Smooth muscle cell (in vitro differentiated cells): ENCODE measurements around the gene ZEB2. TPM values are rescaled to one million over a fixed set of nuclear protein-coding genes. Genes with fewer than 3 reads are reported as not detected.

Source experiments
- DNase-seq: peaks from one replicate; lab custom pipeline; 2025; ENCODE audit not compliant: unreplicated experiment; lab: John Stamatoyannopoulos, UW
- H2AFZ ChIP-seq: fragments of 200-600 bp; sonication (generic); 2 replicates; pipeline ENCODE4 v1.6.0; 2016; ENCODE audit warnings: antibody characterized with exemption, low read depth, mild to moderate bottlenecking
- H3F3A ChIP-seq: fragments of 200-600 bp; sonication (generic); 2 replicates; pipeline ENCODE4 v1.6.0; 2017; ENCODE audit warnings: antibody characterized with exemption, low read depth
- H3K27ac ChIP-seq: fragments of 200-600 bp; sonication (generic); 2 replicates; pipeline ENCODE4 v1.5.1; 2016; ENCODE audit warnings: low read depth, mild to moderate bottlenecking
- H3K27me3 ChIP-seq: fragments of 200-600 bp; sonication (generic); 2 replicates; pipeline ENCODE4 v1.6.1; 2016; ENCODE audit warnings: low read depth, mild to moderate bottlenecking
- H3K36me3 ChIP-seq: fragments of 200-600 bp; sonication (generic); 2 replicates; pipeline ENCODE4 v1.5.1; 2016; ENCODE audit warnings: low read depth
- H3K4me1 ChIP-seq: fragments of 200-600 bp; sonication (generic); 2 replicates; pipeline ENCODE4 v1.5.1; 2016; ENCODE audit warnings: low read depth
- H3K4me2 ChIP-seq: fragments of 200-600 bp; sonication (generic); 2 replicates; pipeline ENCODE4 v1.6.0; 2016; ENCODE audit warnings: mild to moderate bottlenecking
- H3K4me3 ChIP-seq: fragments of 200-600 bp; sonication (generic); 2 replicates; pipeline ENCODE4 v1.5.1; 2016; ENCODE audit warnings: mild to moderate bottlenecking
- H3K79me2 ChIP-seq: fragments of 200-600 bp; sonication (generic); 2 replicates; pipeline ENCODE4 v1.6.0; 2016; ENCODE audit warnings: low read depth, mild to moderate bottlenecking
- H3K9ac ChIP-seq: fragments of 200-600 bp; sonication (generic); 2 replicates; pipeline ENCODE4 v1.6.0; 2016; ENCODE audit warnings: low read depth
- H3K9me3 ChIP-seq: fragments of 200-600 bp; sonication (generic); replicated peaks from 2 replicates; pipeline ENCODE4 v1.5.1; 2016; ENCODE audit warnings: low read depth
- H4K20me1 ChIP-seq: fragments of 200-600 bp; sonication (generic); 2 replicates; pipeline ENCODE4 v1.6.0; 2016; ENCODE audit warnings: low read depth
- WGBS: methylation state at CpG from one replicate; pipeline ENCODE4 v1.1.7; 2016; ENCODE audit warnings: low lambda C conversion rate; 5-methylcytosine and 5-hydroxymethylcytosine counted together
- polyA plus RNA-seq: library from polyadenylated mRNA; unstranded; fragments of >200 nt; fragmentation: Nextera tagmentation; extraction: Ambion mirVana; gene quantifications from 2 replicates; pipeline ENCODE4 v1.2.1, GENCODE V29; 2016
- total RNA-seq: library from RNA; depleted of rRNA; stranded (reverse); fragments of >200 nt; gene quantifications from 2 replicates; pipeline ENCODE4 v1.2.3, GENCODE V29; 2014
- TF ChIP-seq, protein P1 (sequence below): fragments of 200-600 bp; sonication (generic); IDR thresholded peaks from 2 replicates; pipeline ENCODE4 v1.5.1; 2017; ENCODE audit warnings: borderline replicate concordance, mild to moderate bottlenecking, antibody characterized with exemption; ENCODE audit not compliant: insufficient read depth, poor library complexity, severe bottlenecking

ZEB2 gene
- total and polyA plus RNA-seq, 2 experiments from 2014 or later, result 67.5 to 148 TPM

DNA sequence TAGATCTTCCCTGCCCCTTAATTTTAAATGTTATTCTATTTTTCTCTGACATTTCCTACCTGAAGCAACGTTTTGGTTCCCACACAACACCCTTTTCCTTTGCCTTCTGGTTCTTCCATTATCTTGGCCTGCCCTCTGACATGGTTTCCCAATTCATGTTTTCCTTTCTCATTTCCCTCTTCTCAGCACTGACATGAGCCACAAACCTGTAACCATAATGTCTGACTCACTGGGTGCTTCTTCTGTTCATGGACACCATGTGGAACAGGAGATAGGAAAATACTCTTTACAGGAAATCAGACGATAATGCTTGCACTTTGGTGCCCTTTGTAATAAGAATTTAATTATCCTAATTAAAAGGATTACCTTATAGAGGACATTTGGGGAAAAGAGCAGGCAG lies 142.0 kb downstream of the ZEB2 start:
- Histone ChIP-seq H3K27ac (peak overlapping the region; percentile 1), H3K9ac (no peak overlapping the region), H3K4me3 (no peak overlapping the region), H3K36me3 (no peaks in the 10 kb centered on the region), H2AFZ (no peak overlapping the region), H3K27me3 (no peaks in the 10 kb centered on the region), H3K79me2 (no peaks in the 10 kb centered on the region), H3F3A (peaks cover 3% of the 10 kb centered on the region), H3K4me2 (peak overlapping the region; percentile 43), H3K4me1 (no peaks in the 10 kb centered on the region), H4K20me1 (no peaks in the 10 kb centered on the region), H3K9me3 (no peaks in the 10 kb centered on the region)
- TF ChIP-seq, protein P1, sequence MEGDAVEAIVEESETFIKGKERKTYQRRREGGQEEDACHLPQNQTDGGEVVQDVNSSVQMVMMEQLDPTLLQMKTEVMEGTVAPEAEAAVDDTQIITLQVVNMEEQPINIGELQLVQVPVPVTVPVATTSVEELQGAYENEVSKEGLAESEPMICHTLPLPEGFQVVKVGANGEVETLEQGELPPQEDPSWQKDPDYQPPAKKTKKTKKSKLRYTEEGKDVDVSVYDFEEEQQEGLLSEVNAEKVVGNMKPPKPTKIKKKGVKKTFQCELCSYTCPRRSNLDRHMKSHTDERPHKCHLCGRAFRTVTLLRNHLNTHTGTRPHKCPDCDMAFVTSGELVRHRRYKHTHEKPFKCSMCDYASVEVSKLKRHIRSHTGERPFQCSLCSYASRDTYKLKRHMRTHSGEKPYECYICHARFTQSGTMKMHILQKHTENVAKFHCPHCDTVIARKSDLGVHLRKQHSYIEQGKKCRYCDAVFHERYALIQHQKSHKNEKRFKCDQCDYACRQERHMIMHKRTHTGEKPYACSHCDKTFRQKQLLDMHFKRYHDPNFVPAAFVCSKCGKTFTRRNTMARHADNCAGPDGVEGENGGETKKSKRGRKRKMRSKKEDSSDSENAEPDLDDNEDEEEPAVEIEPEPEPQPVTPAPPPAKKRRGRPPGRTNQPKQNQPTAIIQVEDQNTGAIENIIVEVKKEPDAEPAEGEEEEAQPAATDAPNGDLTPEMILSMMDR, result no peak
- DNase-seq, result no peak
- WGBS, result 73% methylated on average over 2 of the region's 2 CpGs

DNA sequence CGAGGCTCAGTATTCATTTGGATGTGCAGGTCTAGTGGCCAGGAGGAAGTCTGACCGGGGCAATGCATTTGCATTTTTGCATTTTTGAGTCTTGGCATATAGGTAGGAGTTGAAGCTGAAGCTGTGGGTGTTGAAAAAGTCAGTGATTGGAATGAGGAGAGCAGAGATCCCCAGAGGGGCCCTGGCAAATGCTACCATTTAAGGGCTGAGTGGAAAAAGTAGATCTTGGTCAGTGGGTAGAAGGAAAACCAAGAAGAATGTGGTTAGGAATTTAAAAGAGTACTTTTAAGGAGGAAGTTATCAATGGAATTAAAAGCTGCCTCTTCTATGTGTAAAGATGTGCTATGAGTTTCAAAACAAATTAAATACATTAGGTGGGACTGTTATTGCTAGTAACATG lies 143.0 kb downstream of the ZEB2 start:
- no peak overlapping the region for H3K9ac ChIP-seq
- no peak overlapping the region for H3K4me3 ChIP-seq
- no peaks in the 10 kb centered on the region for H4K20me1 ChIP-seq
- peak overlapping the region; percentile 43 for H3K4me2 ChIP-seq
- H3K27me3 ChIP-seq, result no peaks in the 10 kb centered on the region
- H3K79me2 ChIP-seq, result no peaks in the 10 kb centered on the region
- no peaks in the 10 kb centered on the region for H3K36me3 ChIP-seq
- H3F3A ChIP-seq, result peaks cover 3% of the 10 kb centered on the region
- no peak for DNase-seq
- no peaks in the 10 kb centered on the region for H3K9me3 ChIP-seq
- 79% methylated on average over 2 of the region's 2 CpGs for WGBS
- peaks cover 6% of the 10 kb centered on the region for H3K4me1 ChIP-seq
- TF ChIP-seq, protein P1, result no peak
- no peak overlapping the region for H2AFZ ChIP-seq
- peak overlapping the region; percentile 1 for H3K27ac ChIP-seq

DNA sequence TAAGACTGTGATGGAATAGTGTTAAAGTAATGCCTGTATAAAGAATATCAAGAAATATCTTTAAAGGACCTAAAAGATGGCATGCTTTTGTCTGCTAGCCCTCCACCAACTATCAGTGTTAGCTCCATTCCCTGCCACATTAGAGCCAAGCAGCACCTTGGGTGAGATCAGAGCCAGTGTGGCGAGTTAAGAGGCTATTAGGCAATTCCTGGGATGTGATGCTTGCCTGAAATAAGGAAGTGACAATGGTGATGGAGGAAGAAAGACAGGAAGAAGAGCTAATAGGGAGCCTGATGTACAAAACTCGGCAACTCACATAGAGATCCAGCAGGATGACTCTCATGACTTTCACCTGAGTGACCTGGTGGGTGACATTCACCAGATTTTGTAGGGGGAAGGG lies 143.5 kb downstream of the ZEB2 start:
- peaks cover 10% of the 10 kb centered on the region for H3K4me1 ChIP-seq
- peaks cover 3% of the 10 kb centered on the region for H3F3A ChIP-seq
- H3K4me2 ChIP-seq, result peak overlapping the region; percentile 43
- no peak for DNase-seq
- no peak overlapping the region for H3K4me3 ChIP-seq
- H3K27ac ChIP-seq, result peak overlapping the region; percentile 1
- H2AFZ ChIP-seq, result no peak overlapping the region
- no peaks in the 10 kb centered on the region for H3K27me3 ChIP-seq
- H3K36me3 ChIP-seq, result no peaks in the 10 kb centered on the region
- WGBS, result 93% methylated on average over 2 of the region's 2 CpGs
- no peaks in the 10 kb centered on the region for H3K79me2 ChIP-seq
- TF ChIP-seq, protein P1, result no peak
- H4K20me1 ChIP-seq, result no peaks in the 10 kb centered on the region
- no peak overlapping the region for H3K9ac ChIP-seq
- no peaks in the 10 kb centered on the region for H3K9me3 ChIP-seq

DNA sequence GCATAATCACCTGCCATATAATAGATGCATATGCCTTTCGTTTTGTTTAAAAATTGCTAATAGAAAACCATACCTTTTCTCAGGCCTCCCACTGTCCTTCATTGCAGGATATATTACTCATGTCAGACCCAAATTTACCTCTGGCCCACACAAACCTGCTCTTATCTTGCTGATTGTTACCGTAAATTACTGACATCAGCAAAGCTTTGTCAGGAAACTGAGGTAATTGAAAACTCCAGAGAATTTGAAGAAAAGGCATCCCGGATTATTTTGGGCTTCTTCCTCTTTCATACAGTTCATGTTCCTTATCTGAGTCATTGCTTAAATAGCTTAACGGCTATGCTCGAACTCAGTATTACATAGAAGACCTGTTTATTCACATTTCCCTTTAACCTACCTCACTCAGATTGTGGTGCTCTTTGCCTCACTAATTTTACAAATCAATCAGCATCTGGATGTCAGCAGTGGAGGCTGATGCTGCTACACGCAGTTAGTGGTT lies 145.7 kb downstream of the ZEB2 start:
- TF ChIP-seq, protein P1, result no peak
- no peaks in the 10 kb centered on the region for H3K36me3 ChIP-seq
- peaks cover 3% of the 10 kb centered on the region for H3F3A ChIP-seq
- 33% methylated on average over 6 of the region's 6 CpGs for WGBS
- H3K9ac ChIP-seq, result no peak overlapping the region
- no peak overlapping the region for H2AFZ ChIP-seq
- no peaks in the 10 kb centered on the region for H3K9me3 ChIP-seq
- peak overlapping the region; percentile 71 for H3K27ac ChIP-seq
- H3K79me2 ChIP-seq, result no peaks in the 10 kb centered on the region
- H3K4me2 ChIP-seq, result peak overlapping the region; percentile 53
- H3K4me1 ChIP-seq, result peaks cover 13% of the 10 kb centered on the region
- no peak overlapping the region for H3K4me3 ChIP-seq
- no peaks in the 10 kb centered on the region for H3K27me3 ChIP-seq
- DNase-seq, result no peak
- H4K20me1 ChIP-seq, result no peaks in the 10 kb centered on the region
